Progenitor cell of endocrine pancreas (in vitro differentiated cells): ENCODE data around the gene CEACAM18. TPM values are rescaled to one million over a fixed set of nuclear protein-coding genes. Genes with fewer than 3 reads are reported as not detected.

Experiments used
- DNase-seq: peaks from one replicate; pipeline ENCODE4 v3.0.0; 2021; ENCODE audit warnings: low spot score; ENCODE audit not compliant: unreplicated experiment
- H3K27ac Mint-ChIP-seq: 2 replicates; pipeline ENCODE4 v1.8.0; 2021; ENCODE audit warnings: mild to moderate bottlenecking, moderate library complexity, mixed read lengths
- H3K27me3 Mint-ChIP-seq: 2 replicates; pipeline ENCODE4 v1.8.0; 2021; ENCODE audit warnings: mixed read lengths
- H3K36me3 Mint-ChIP-seq: 2 replicates; pipeline ENCODE4 v1.8.0; 2022; ENCODE audit warnings: mixed read lengths; ENCODE audit not compliant: insufficient read depth
- H3K4me1 Mint-ChIP-seq: 2 replicates; pipeline ENCODE4 v1.8.0; 2021; ENCODE audit warnings: low read depth, mixed read lengths
- H3K4me3 Mint-ChIP-seq: 2 replicates; pipeline ENCODE4 v1.8.0; 2021; ENCODE audit warnings: low read depth, mild to moderate bottlenecking, moderate library complexity, mixed read lengths
- H3K9me3 Mint-ChIP-seq: 2 replicates; pipeline ENCODE4 v1.8.0; 2021; ENCODE audit warnings: low read depth, mixed read lengths
- total RNA-seq: library from RNA; stranded (reverse); gene quantifications from 2 replicates; pipeline ENCODE4 v1.2.1, GENCODE V29; 2021
- TF ChIP-seq, protein P1 (sequence below): fragments of 200-600 bp; sonication (generic); IDR thresholded peaks from one replicate; pipeline ENCODE4 v1.5.0; 2021; ENCODE audit warnings: antibody characterized with exemption, mild to moderate bottlenecking; ENCODE audit not compliant: unreplicated experiment

CEACAM18 gene
- total RNA-seq, 1 donor from 2014 or later, result not detected

DNA sequence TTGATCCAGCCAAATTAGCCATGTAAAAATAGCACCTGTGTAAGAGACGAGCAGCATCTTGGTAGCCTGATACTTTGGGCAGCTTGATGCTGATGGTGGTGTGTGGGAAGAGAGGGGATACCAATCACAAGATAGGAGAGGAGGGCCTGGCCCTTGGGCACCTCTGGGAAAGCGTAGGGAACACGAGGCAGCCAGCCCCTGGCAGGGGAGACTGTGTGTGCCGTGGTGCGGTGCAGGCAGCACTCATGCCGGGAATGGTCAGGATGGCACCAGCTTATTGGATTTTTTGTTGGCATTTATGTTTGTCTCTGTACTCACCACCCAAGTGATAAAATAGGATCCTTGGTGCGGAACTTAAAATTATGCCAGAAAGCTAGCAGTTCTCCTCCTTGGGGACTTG lies 30.3 kb upstream of the CEACAM18 start:
- no peak overlapping the region for H3K27ac Mint-ChIP-seq

DNA sequence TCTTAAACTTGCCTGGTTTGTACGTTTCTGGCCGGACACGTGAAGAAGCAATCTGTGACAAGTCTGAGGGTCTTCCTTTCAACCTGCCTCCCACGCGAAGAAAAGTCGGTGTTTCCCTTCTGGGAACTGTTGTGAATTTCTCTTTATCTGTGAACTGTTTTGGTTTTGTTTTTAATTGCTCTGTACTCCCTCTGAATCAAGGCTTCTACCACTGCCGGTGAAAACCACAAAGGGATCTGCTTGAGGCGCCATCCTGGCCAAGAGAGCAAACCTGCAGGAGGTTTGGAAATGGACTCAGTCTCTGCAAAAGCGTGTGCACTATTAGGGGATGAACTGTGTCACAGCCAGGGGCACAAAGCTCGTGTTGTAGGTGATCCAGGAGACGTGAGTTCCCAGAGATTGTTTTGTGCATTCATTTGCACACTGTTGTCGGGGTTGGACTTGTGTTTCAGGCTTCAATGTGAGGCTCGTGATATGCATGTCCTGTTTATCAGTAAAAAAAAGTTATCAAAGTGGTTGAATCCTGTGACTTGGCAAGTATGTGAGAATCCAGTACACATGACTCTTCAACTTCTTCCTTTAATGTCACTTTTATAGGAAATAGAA lies 29.8 kb upstream of the CEACAM18 start:
- H3K4me1 Mint-ChIP-seq, result no peaks in the 10 kb centered on the region
- H3K27me3 Mint-ChIP-seq, result peaks cover 23% of the 10 kb centered on the region
- H3K36me3 Mint-ChIP-seq, result no peaks in the 10 kb centered on the region

More for the DNA sequence above, 30.3 kb upstream of the CEACAM18 start:
- DNase-seq, result no peak
- TF ChIP-seq, protein P1, sequence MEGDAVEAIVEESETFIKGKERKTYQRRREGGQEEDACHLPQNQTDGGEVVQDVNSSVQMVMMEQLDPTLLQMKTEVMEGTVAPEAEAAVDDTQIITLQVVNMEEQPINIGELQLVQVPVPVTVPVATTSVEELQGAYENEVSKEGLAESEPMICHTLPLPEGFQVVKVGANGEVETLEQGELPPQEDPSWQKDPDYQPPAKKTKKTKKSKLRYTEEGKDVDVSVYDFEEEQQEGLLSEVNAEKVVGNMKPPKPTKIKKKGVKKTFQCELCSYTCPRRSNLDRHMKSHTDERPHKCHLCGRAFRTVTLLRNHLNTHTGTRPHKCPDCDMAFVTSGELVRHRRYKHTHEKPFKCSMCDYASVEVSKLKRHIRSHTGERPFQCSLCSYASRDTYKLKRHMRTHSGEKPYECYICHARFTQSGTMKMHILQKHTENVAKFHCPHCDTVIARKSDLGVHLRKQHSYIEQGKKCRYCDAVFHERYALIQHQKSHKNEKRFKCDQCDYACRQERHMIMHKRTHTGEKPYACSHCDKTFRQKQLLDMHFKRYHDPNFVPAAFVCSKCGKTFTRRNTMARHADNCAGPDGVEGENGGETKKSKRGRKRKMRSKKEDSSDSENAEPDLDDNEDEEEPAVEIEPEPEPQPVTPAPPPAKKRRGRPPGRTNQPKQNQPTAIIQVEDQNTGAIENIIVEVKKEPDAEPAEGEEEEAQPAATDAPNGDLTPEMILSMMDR, result no peak
- H3K36me3 Mint-ChIP-seq, result no peaks in the 10 kb centered on the region
- no peak overlapping the region for H3K4me3 Mint-ChIP-seq
- H3K9me3 Mint-ChIP-seq, result peaks cover 9% of the 10 kb centered on the region
- H3K27me3 Mint-ChIP-seq, result peaks cover 25% of the 10 kb centered on the region
- no peaks in the 10 kb centered on the region for H3K4me1 Mint-ChIP-seq

DNA sequence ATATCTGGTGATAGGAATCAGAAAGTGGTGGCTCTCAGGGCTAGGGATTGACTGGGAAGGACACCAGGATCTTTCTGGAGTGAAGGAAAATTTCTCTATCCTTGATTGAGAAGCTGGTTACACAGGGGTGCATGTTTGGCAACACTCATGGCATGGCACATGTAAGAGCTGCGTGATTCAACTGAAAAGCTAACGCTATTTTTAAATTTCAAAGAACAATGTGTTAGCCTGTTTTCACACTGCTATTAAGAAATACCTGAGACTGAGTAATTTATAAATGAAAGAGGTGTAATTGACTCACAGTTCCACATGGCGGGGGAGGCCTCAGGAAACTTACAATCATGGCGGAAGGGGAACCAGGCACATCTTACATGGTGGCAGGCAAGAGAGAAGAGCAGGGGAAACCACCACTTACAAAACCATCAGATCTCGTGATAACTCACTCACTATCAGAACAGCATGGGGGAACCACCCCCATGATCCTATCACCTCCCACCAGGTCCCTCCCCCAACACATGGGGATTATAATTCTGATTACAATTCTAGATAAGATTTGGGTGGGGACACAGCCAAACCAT lies 27.5 kb upstream of the CEACAM18 start:
- Mint-ChIP-seq H3K36me3 (no peaks in the 10 kb centered on the region), H3K4me1 (no peaks in the 10 kb centered on the region), H3K27me3 (peaks cover 21% of the 10 kb centered on the region), H3K27ac (no peak overlapping the region), H3K4me3 (no peak overlapping the region), H3K9me3 (peaks cover 9% of the 10 kb centered on the region)
- no peak for DNase-seq
- TF ChIP-seq, protein P1, result no peak

More for the DNA sequence above, 29.8 kb upstream of the CEACAM18 start:
- Mint-ChIP-seq H3K27ac (no peak overlapping the region), H3K9me3 (peaks cover 9% of the 10 kb centered on the region), H3K4me3 (no peak overlapping the region)
- no peak for DNase-seq
- TF ChIP-seq, protein P1, result no peak

DNA sequence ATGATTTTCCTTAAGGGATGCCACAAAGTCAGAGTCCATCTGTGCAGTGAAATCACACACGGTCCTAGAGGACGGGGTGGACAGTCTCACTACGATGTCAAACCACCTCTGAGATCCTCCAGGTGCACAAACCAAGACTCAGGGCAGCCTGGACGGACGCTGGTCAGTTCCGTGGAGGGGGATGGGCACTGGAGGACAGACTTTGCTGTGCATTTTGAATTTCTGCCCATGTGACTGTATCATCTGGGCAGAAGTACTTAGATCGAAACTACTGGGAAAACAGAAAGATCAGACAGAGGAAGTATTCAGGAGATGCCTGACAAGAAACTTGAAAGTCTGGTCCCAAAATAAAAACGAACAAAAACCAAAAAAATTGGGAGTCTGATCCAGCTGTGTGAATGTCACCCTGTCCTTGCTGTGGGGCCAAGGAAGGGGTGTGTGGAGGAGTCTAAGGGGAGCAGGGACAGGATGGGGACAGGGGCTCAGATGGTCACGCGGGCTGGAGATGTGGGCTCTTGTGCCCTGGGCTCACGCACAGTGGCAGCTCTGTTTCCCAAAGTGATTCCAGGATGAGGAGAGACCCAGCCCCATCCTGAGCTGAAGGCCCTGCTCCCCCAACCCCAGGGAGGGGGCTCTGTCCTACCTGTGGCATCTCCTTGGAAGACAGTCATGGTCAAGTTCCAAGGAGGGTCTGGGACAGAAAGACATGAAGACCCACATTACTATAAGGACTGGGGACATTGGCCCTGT lies 21.6 kb upstream of the CEACAM18 start:
- Mint-ChIP-seq H3K36me3 (no peaks in the 10 kb centered on the region), H3K27ac (no peak overlapping the region), H3K4me3 (no peak overlapping the region), H3K9me3 (no peaks in the 10 kb centered on the region), H3K27me3 (peaks cover 17% of the 10 kb centered on the region), H3K4me1 (no peaks in the 10 kb centered on the region)
- no peak for DNase-seq
- TF ChIP-seq, protein P1, result no peak

DNA sequence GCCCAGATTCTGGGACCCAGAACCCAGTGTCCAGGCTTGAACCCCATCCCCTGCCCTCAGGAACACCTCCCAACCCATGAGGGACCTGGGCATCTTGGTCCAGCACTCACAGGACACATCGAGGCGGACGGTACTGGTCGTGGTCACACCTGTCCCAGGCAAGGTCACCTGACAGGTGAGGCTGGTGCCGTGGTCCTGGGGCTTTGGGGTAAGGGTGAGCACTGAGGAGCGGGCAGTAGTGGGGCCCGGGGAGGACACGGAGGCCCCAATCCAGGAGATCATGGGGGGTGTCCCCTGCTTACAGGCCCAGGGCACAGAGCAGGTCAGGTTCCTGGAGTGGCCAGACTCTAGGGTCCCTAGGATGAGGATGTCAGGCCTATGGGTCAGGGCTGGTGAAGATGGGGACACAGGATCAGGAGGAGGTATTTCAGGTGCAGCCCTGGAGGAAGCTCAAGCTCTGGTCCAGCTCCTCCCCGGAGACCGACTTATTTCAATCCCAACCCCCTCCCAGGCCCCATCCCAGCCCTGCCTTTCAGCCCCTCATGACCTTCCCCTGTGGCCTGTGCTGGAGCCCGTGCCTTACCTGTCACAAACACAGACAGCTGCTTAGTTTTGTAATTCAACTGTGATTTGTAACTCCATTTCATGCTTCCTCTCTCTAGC lies 20.9 kb upstream of the CEACAM18 start:
- TF ChIP-seq, protein P1, result no peak
- H3K4me1 Mint-ChIP-seq, result no peaks in the 10 kb centered on the region
- H3K27me3 Mint-ChIP-seq, result peaks cover 17% of the 10 kb centered on the region
- no peak overlapping the region for H3K4me3 Mint-ChIP-seq
- H3K9me3 Mint-ChIP-seq, result no peaks in the 10 kb centered on the region
- DNase-seq, result no peak
- H3K27ac Mint-ChIP-seq, result no peak overlapping the region
- H3K36me3 Mint-ChIP-seq, result no peaks in the 10 kb centered on the region
